HL-60 (cell line): Measurements from ENCODE around the gene UNCX.

Source experiments
- GABPA ChIP-seq: IDR thresholded peaks from 2 replicates; pipeline ENCODE4 v1.6.1; 2012; ENCODE audit warnings: low read depth
- POLR2AphosphoS5 ChIP-seq: IDR thresholded peaks from 2 replicates; pipeline ENCODE4 v1.6.1; 2012; ENCODE audit warnings: low read depth
- SPI1 ChIP-seq: IDR thresholded peaks from 2 replicates; pipeline ENCODE4 v1.6.1; 2012; ENCODE audit warnings: low read depth, mild to moderate bottlenecking, borderline replicate concordance
- TF ChIP-seq, protein P1 (sequence below): IDR thresholded peaks from one replicate; pipeline ENCODE4 v1.5.1; 2011; ENCODE audit warnings: low read length, control low read depth, inconsistent platforms; ENCODE audit not compliant: insufficient read depth
- TF ChIP-seq, protein P2 (sequence below): IDR thresholded peaks from 2 replicates; pipeline ENCODE4 v1.6.1; 2012; ENCODE audit warnings: low read depth; ENCODE audit not compliant: insufficient replicate concordance

- TF ChIP-seq, protein P1, sequence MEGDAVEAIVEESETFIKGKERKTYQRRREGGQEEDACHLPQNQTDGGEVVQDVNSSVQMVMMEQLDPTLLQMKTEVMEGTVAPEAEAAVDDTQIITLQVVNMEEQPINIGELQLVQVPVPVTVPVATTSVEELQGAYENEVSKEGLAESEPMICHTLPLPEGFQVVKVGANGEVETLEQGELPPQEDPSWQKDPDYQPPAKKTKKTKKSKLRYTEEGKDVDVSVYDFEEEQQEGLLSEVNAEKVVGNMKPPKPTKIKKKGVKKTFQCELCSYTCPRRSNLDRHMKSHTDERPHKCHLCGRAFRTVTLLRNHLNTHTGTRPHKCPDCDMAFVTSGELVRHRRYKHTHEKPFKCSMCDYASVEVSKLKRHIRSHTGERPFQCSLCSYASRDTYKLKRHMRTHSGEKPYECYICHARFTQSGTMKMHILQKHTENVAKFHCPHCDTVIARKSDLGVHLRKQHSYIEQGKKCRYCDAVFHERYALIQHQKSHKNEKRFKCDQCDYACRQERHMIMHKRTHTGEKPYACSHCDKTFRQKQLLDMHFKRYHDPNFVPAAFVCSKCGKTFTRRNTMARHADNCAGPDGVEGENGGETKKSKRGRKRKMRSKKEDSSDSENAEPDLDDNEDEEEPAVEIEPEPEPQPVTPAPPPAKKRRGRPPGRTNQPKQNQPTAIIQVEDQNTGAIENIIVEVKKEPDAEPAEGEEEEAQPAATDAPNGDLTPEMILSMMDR = no peak
- no peak for TF ChIP-seq POLR2AphosphoS5
- no peak for TF ChIP-seq SPI1
- no peak for TF ChIP-seq GABPA
- TF ChIP-seq, protein P2, sequence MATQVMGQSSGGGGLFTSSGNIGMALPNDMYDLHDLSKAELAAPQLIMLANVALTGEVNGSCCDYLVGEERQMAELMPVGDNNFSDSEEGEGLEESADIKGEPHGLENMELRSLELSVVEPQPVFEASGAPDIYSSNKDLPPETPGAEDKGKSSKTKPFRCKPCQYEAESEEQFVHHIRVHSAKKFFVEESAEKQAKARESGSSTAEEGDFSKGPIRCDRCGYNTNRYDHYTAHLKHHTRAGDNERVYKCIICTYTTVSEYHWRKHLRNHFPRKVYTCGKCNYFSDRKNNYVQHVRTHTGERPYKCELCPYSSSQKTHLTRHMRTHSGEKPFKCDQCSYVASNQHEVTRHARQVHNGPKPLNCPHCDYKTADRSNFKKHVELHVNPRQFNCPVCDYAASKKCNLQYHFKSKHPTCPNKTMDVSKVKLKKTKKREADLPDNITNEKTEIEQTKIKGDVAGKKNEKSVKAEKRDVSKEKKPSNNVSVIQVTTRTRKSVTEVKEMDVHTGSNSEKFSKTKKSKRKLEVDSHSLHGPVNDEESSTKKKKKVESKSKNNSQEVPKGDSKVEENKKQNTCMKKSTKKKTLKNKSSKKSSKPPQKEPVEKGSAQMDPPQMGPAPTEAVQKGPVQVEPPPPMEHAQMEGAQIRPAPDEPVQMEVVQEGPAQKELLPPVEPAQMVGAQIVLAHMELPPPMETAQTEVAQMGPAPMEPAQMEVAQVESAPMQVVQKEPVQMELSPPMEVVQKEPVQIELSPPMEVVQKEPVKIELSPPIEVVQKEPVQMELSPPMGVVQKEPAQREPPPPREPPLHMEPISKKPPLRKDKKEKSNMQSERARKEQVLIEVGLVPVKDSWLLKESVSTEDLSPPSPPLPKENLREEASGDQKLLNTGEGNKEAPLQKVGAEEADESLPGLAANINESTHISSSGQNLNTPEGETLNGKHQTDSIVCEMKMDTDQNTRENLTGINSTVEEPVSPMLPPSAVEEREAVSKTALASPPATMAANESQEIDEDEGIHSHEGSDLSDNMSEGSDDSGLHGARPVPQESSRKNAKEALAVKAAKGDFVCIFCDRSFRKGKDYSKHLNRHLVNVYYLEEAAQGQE = no peak
Measured at GRCh38 chr7:1279041-1279440, 46.4 kb downstream of the UNCX start.
